DND-41 (cell line): ENCODE results near the gene ADISSP.

Experiments used
- ATAC-seq: fragments of 200-7000 bp; cut with Tn5 transposase; 3 replicates; pipeline ENCODE4 v1.9.1; 2021; ENCODE audit warnings: low read depth; ENCODE audit not compliant: insufficient read depth
- DNase-seq: peaks from one replicate; pipeline ENCODE4 v3.0.0-alpha.2; 2020
- H2AFZ ChIP-seq: 2 replicates; pipeline ENCODE4 v1.6.0; 2012; ENCODE audit warnings: low read depth, low read length
- H3K27ac ChIP-seq: 2 replicates; pipeline ENCODE4 v1.5.1; 2012; ENCODE audit warnings: low read length, inconsistent platforms
- H3K27me3 ChIP-seq: fragments of 200-600 bp; sonication (generic); 2 replicates; pipeline ENCODE4 v1.6.0; 2012; ENCODE audit warnings: low read length, mild to moderate bottlenecking, inconsistent platforms; ENCODE audit not compliant: insufficient read depth, poor library complexity
- H3K36me3 ChIP-seq: 2 replicates; pipeline ENCODE4 v1.5.1; 2012; ENCODE audit warnings: low read length, inconsistent platforms; ENCODE audit not compliant: insufficient read depth
- H3K4me1 ChIP-seq: 2 replicates; pipeline ENCODE4 v1.5.1; 2012; ENCODE audit warnings: mild to moderate bottlenecking, low read length; ENCODE audit not compliant: insufficient read depth
- H3K4me2 ChIP-seq: 2 replicates; pipeline ENCODE4 v1.6.0; 2012; ENCODE audit warnings: mild to moderate bottlenecking, moderate library complexity, low read length, inconsistent platforms; ENCODE audit not compliant: insufficient read depth
- H3K4me3 ChIP-seq, 2 experiments: fragments of 200-600 bp in 1 of 2; shearing (Covaris generic) in 1 of 2; 2 replicates each; pipeline ENCODE4 v1.5.1; 2012 to 2016; ENCODE audit warnings: inconsistent platforms in 2 of 2, low read length in 2 of 2, mild to moderate bottlenecking in 2 of 2, low read depth in 1 of 2, moderate library complexity in 1 of 2
- H3K79me2 ChIP-seq: 2 replicates; pipeline ENCODE4 v1.6.0; 2012; ENCODE audit warnings: low read length, inconsistent platforms; ENCODE audit not compliant: insufficient read depth
- H3K9ac ChIP-seq: 2 replicates; pipeline ENCODE4 v1.6.0; 2012; ENCODE audit warnings: low read depth, mild to moderate bottlenecking, inconsistent platforms, low read length, moderate library complexity
- H3K9me3 ChIP-seq: 2 replicates; pipeline ENCODE4 v1.5.1; 2012; ENCODE audit warnings: low read length, moderate library complexity, mild to moderate bottlenecking, inconsistent platforms; ENCODE audit not compliant: insufficient read depth, severe bottlenecking
- H4K20me1 ChIP-seq: 2 replicates; pipeline ENCODE4 v1.6.0; 2012; ENCODE audit warnings: low read length; ENCODE audit not compliant: insufficient read depth
- EZH2 ChIP-seq: IDR thresholded peaks from 3 replicates; pipeline ENCODE4 v1.6.1; 2012; ENCODE audit warnings: borderline replicate concordance, low read depth, mild to moderate bottlenecking, moderate library complexity, low read length, inconsistent platforms; ENCODE audit not compliant: severe bottlenecking
- TF ChIP-seq, protein P1 (sequence below): IDR thresholded peaks from 2 replicates; pipeline ENCODE4 v1.5.1; 2012; ENCODE audit warnings: borderline replicate concordance, low read length, moderate library complexity, mild to moderate bottlenecking; ENCODE audit not compliant: poor library complexity, severe bottlenecking; ENCODE audit errors: extremely low read depth

Gene ADISSP

DNA sequence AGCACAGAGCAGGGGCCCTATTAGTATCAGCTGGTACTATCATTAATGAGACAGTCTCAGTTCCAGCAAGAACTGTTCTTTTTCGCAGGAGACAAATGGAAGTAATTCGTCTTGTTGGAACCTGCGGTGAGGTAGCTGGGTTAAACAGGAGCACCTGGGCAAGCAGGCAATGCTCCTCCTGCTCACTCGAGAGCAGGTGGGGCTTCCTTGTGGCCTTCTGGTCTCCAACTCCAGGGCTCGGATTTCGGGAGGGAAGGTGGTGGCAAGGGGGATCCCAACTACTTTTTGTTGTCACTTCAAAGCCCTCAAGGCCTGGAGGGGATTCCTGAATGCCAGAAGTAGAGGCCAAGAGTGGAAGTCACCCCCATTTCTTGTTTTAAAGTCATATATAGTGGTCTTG lies 15.0 kb upstream of the ADISSP start:
- DNase-seq (no peak), ATAC-seq (no peak)
- H3K27ac ChIP-seq = no peak overlapping the region
- peaks cover 41% of the 10 kb centered on the region for H3K4me1 ChIP-seq
- TF ChIP-seq, protein P1, sequence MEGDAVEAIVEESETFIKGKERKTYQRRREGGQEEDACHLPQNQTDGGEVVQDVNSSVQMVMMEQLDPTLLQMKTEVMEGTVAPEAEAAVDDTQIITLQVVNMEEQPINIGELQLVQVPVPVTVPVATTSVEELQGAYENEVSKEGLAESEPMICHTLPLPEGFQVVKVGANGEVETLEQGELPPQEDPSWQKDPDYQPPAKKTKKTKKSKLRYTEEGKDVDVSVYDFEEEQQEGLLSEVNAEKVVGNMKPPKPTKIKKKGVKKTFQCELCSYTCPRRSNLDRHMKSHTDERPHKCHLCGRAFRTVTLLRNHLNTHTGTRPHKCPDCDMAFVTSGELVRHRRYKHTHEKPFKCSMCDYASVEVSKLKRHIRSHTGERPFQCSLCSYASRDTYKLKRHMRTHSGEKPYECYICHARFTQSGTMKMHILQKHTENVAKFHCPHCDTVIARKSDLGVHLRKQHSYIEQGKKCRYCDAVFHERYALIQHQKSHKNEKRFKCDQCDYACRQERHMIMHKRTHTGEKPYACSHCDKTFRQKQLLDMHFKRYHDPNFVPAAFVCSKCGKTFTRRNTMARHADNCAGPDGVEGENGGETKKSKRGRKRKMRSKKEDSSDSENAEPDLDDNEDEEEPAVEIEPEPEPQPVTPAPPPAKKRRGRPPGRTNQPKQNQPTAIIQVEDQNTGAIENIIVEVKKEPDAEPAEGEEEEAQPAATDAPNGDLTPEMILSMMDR = no peak
- TF ChIP-seq EZH2 = no peak
- H3K4me3 ChIP-seq = no peak overlapping the region
- H3K27me3 ChIP-seq = no peaks in the 10 kb centered on the region
- no peak overlapping the region for H3K9ac ChIP-seq
- H4K20me1 ChIP-seq = peaks cover 45% of the 10 kb centered on the region
- H2AFZ ChIP-seq = no peak overlapping the region
- H3K36me3 ChIP-seq = peaks cover 22% of the 10 kb centered on the region
- H3K79me2 ChIP-seq = peaks cover 32% of the 10 kb centered on the region
- H3K4me2 ChIP-seq = no peak overlapping the region
- no peaks in the 10 kb centered on the region for H3K9me3 ChIP-seq

DNA sequence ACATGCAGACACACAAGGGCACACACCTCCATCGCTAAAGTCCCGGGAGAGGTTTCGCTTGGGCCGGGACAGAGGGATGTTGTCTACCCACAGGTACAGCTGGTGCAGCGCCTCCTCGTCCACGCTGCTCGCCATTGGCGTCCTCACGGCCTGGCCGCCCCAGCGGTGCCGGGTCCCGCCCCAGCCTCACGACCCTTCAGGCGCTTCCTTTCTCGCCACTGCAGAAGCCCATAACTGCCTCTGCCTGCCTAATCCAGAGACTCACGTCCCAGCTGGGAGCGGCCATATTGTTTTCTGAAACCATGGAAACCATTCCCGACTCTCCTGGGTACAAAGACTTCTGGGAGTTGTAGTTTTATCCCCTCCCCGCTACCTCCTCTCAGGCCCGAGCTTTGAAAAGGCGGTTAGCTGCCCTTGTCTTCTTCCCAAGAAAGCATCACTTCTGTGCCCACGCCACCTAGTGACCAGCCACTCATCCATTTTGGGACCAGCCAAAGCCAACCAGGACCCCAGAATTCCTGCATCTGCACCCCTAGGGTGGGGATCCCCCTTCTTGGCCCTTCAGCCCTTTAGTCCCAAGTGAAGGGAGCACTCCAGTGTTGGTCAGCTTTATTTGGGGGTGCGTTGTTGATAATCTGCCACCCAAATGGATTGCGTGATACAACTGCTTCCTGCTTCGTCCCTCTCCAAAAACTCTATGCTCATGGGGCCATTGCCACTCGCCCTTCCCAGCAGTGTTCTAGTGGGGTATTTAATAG lies 13.8 kb upstream of the ADISSP start, which contains the start of gene SPEF1:
TSS of gene SPEF1 (minus strand) at position 296 of the 758 bp plus-strand sequence. CDS start at position 135, 161 bp downstream.
- Histone ChIP-seq H3K4me2 (peak within 1 kb of the TSS; percentile 15; the same call in 1 of the 2 replicates), H3K27ac (no peak within 1 kb of the TSS), H3K9ac (no peak within 1 kb of the TSS), H3K9me3 (no peaks in the 10 kb centered on the region), H3K79me2 (peaks cover 23% of the 10 kb centered on the region), H3K4me3 (no peak within 1 kb of the TSS), H3K36me3 (peaks cover 22% of the 10 kb centered on the region), H3K4me1 (peaks cover 34% of the 10 kb centered on the region), H4K20me1 (peaks cover 45% of the 10 kb centered on the region), H3K27me3 (no peaks in the 10 kb centered on the region), H2AFZ (no peak within 1 kb of the TSS)
- DNase-seq (peak; percentile 61), ATAC-seq (peak; percentile 72)
- no peak for TF ChIP-seq EZH2
- TF ChIP-seq, protein P1 = peak; percentile 28

DNA sequence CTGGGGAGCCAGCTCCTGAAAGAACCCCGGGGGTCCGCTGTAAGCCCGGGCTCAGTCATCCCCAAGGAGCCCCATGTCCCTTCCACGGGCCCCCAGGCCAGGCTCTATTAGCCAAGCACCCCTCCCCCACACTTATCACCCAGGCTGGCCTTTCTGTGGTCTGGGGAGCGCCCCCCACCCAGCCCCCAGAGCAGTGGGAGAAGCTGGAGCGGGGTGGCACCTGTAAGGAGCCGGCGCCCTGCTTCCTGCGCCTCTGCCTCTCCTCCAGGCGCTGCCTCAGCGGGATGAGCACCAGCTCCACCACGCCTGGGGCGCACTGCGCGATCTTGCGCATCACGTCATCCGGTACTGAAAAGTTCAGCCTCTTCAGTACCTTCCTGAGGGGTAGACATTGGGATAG lies 11.4 kb upstream of the ADISSP start:
- Histone ChIP-seq H4K20me1 (peaks cover 26% of the 10 kb centered on the region), H3K36me3 (peaks cover 5% of the 10 kb centered on the region), H3K79me2 (no peaks in the 10 kb centered on the region), H3K9me3 (no peaks in the 10 kb centered on the region), H3K4me2 (no peak overlapping the region), H3K9ac (no peak overlapping the region), H3K27ac (no peak overlapping the region), H3K4me3 (no peak overlapping the region), H3K4me1 (peaks cover 13% of the 10 kb centered on the region), H2AFZ (no peak overlapping the region), H3K27me3 (no peaks in the 10 kb centered on the region)
- DNase-seq (no peak), ATAC-seq (no peak)
- no peak for TF ChIP-seq EZH2
- TF ChIP-seq, protein P1 = no peak
